Activated CD8-positive, alpha-beta memory T cell treated with anti-CD3 and anti-CD28 coated beads, Interleukin-2, amount 50 U/mL, for 24 hours (primary cell): ENCODE results near the gene KAT6B.

ENCODE experiments used
- DNase-seq: peaks from one replicate; pipeline ENCODE4 v3.0.0-alpha.2; 2020; ENCODE audit errors: extremely low read depth

KAT6B gene

DNA sequence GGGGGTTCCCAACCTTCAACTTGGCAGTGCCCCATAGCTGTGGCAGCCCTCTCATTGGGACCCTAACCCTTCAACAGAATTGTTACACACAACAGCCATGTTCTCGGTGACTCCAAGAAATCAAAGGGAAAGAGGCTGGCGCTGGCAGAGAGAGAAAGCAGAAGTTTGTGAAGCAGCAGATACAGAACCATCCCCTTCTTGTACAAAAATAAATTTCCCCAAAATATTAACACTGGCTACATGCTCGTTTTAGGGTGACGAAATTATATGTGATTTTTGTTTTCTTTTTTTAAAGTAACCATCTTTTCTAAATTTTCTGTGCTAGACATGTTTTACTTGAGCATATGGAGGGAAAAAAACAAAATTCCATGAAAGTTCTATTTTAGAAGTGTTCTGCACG is 239.9 kb downstream of the KAT6B start:
- DNase-seq: no peak

DNA sequence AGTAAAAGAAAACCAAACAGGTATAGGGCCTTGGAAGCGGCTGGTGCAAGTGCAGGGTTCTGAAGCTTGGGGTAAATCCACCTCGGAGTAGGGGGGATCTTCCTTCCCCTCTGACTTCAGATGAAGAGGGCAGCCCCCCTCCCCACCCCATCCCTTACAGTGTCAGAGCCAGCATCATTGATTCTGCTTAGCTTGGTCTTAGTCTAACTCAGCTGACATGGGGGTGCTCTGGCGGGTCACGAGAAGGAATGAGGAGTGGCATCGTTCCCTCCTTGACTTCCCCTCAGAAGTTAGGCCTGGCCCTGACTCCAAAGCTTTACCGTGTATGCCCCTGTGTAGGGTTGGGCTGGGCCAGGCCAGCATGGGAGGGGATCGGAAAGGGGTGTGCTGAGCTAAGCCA is 240.9 kb downstream of the KAT6B start:
- DNase-seq: no peak

DNA sequence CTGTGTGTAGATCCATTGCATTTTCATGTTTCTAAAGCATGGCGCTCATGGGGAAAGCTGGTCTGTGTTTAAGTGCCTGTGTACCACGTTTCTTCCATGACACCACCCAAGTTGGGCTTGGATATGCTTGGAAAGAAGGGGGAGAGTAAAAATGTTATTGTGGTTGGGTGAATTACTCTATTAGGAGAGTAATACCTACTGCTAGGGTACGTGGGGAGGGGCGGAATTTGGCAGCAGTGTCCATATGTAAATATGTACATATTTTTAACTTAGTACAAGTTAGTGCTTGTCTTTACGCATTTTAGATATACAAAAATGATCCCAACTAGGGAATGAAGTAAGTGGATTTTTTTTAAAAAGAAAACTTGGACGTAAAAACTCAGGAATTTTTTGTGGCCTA is 242.1 kb downstream of the KAT6B start:
- no peak for DNase-seq

DNA sequence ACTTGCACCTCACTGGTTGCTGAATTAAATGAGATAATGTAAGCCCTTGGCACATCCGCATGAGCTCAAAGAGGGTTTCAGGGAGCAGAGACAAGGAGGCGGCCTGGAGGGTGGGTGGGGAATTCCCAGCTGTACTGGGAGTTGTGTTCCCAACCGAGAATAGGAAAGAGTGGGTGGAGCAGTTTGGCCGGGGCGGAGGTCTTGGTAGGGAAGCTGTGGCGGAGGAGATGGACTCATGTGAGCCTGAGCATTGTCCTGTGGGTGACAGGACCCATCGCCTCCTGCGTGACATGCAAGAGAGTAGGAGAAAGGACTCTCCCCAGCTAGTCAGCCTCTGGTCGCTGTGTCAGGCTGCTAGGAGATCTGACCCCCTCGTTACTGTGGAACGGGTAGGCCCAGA is 244.1 kb downstream of the KAT6B start:
- no peak for DNase-seq

DNA sequence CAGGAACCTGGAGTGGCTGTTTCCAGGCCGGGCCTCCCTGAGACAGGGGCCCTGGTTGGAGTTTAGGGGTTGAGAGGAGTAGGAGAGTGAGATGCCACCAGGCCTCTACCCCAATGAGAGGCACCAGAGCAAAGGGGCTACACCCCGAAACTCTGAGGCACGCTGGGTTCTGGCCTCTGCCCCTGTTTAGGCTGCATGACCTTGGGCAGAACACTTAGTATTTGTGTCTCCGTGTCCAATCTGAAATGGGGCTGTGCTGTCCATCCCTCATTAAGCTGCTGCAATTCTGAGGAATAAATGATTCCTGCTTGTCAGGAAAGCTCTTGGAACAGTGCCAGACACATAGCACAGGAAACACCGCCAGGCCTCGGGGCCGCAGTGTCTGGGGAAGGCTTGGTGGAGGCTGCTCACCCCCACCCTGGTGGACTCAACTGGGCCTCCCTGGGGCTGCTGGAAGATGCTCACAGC is 244.6 kb downstream of the KAT6B start:
- no peak for DNase-seq

DNA sequence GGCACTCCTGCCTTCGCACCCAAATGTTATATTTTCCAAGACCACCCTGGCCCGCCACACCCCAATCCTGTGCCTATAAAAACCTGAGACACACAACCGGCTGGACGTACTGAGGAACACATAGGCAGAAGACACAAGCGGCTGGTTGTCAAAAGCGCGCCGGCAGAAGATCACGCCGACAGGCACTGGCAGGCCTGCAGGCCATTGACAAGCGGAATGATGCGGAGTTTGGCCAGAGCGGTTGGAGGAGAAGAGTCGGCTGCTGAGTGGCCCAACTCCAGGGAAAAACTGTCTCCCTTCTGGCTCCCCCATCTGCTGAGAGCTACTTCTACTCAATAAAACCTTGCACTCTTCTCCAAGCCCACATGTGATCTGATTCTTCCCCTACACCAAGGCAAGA is 245.4 kb downstream of the KAT6B start:
- no peak for DNase-seq

DNA sequence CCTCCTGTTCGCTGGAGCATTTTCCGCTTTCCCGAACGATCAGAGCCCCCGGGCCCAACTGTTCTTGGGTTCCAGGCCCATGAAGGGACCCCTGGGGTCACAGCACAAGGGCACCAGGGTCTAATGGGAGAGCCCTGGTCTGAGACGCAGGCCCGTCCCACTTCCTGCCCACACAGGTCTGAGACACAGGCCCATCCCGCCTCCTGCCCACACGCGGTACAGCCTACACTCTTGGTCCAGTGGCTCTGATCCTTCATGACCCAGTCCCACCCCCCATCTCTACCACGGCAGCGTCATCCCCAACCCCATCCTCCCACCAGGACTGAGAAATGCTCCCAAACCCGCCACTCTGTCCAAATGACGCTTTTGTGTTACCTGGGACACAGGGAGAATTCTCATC is 246.3 kb downstream of the KAT6B start:
- DNase-seq: no peak

DNA sequence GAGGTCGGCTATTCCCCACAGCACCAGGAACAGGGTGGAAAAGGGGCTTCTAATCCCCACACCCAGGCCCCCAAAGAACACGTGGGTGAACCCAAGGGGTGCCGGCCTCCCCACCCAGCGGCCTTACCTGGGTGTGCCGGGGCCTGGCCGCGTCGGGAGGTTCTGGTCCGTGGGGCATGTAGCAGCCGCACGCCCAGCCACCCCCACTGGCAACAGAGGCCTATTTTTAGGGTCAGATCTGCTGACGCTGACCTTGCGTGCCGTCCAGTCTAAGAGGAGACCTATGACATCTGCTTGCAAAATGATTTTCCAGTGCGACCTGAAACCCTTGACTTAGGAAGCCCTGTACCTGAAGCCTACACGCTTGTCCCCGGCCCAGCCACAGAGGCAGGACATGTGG is 247.0 kb downstream of the KAT6B start:
- no peak for DNase-seq

DNA sequence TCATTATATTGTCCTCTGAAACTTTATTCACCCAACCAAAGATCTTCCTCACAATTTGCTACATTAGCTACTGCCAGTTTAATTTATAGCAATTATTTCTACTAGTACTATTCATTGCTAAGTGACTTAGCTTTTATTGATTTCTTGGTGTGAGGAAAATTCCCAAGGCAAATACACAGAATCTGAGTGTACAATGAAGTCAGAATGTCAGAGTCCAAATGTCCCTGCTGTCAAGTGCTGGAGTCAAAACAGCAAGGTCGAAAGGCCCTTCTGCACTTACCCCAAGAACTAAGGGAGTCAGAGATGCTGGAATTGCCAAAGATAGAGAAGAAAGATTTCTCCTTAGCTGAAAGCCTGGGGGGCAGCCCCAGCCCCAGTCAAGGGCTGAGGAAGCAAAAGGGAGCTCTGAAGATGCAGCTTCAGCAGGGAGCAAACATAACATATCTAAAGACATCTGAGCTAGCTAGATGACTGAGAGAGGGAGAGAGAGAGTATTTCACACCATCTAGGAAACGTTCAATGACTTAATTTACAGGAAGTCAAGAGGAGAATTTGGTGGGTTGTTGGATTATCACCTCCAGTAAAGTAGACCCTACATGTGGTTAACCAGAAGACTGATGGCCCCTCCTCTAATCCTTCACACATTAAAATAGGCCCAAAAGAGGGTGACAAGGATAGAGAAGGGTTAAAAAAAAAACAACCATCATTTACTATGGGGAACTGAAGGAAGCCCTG is 248.5 kb downstream of the KAT6B start:
- no peak for DNase-seq

DNA sequence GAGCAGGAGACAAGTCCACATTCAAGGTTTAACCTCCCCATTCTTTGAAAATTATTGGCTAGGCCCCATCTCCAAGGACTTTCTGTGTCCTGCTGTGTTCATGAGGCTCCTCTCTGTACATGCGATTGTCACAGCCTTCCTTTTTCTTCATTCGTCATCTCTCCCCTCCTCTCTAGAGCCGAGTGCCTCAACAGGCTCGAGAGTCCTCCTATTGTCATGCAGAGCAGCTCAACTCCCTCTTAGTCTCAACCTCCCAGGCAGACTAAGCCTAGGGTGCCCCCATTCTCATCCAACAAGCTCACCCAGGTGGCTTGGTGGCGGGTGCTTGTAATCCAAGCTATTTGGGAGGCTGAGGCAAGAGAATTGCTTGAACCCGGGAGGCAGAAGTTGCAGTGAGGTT is 249.9 kb downstream of the KAT6B start:
- DNase-seq: no peak

DNA sequence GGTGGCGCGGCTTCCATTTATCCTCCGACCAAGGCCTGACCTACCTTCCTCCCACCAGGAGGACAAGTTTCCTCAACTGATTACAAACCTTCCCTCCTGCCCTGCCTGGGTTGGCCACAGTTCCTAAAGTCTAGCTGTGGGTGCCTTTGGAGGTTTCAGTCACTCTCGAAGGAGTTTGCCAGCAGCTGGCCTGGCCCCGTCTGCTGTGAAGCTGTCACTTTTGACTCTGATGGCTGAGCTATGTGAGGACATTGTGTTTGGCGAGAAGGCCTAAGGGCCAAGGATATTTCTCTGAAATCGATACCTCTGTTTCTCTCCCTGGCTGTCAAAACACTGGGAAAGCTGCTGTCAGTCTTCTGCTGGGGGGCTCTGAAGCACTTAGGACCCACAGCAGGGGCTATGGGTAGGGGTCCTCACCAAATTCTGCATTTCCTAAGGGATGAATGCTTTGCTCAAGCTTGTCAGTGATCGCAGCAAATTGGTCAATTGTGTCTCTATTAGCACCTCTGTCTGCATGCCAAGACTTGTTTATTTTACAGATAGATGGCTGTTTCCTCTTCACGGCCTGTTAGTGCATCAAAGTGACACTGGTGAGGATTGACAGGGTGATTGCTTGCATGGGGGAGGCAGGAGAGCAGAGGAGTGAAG is 253.2 kb downstream of the KAT6B start:
- DNase-seq: no peak

DNA sequence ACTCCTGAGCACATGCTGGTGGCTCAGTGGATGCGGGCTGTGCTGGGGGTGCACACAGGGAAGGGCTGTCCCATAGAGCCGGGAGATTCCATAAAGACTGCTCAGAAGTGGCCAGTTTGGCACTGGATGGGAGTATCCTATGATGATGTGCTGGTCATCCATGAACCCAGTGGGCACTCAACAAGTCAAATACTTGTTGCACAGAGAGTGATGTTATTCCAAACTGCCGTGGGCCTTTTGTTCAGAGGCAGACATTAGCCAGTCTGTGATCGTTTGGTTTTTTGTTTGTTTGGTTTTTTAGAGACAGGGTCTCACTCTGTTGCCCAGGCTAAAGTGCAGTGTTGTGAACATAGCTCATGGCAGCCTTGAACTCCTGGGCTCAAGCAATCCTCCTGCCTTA is 254.2 kb downstream of the KAT6B start:
- no peak for DNase-seq

DNA sequence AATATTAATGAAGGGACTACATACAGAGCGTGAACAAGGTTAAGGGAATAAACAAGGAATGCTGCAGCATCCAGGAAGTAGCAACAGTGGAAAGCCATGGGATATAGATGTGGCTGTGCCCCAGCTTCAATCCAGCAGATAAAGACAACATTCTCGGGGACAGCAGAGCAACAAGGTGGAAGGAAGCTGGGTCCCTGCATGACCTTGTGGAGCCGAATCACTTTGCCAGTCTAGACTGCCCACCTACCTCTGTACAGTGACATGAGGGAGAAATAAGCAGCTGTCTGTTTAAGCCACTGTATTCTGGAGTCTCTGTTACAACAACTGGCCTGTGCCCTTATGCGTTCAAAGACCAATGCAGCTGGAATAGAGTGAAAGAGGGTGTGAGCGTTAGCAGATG is 255.0 kb downstream of the KAT6B start:
- no peak for DNase-seq
